ENCODE data around the gene POLR2A.

POLR2A gene

DNA sequence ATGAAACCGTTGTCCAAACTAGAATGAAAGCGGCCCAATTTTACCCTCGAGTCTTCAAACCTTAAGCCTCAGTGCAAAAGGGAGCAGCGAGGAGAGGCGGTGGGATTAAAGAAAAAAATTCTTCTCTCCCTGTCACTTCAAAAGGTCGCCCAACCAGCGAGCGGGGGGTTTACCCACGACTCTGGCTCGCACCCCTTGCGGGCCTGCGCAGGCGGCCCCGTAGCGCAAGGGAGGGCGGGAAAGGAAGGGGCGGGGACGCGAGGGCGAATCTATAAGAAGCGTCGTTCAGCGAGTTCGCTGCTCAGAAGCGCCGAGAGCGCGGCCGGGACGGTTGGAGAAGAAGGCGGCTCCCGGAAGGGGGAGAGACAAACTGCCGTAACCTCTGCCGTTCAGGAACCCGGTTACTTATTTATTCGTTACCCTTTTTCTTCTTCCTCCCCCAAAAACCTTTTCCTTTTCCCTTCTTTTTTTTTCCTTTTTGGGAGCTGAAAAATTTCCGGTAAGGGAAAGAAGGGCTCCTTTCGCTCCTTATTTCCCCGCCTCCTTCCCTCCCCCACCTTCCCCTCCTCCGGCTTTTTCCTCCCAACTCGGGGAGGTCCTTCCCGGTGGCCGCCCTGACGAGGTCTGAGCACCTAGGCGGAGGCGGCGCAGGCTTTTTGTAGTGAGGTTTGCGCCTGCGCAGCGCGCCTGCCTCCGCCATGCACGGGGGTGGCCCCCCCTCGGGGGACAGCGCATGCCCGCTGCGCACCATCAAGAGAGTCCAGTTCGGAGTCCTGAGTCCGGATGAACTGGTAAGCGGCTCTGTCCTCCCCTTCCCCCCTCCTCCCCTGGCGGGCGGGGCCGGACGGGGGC, at the start of gene POLR2A:
TSS of gene POLR2A (plus strand) at position 300 of the 852 bp plus-strand sequence.
- H3K9ac ChIP-seq (ENCODE audit: low read length) = peak within 1 kb of the TSS; percentile 99
- no peaks in the 10 kb centered on the region for H3K36me3 ChIP-seq (ENCODE audit: control insufficient read depth, insufficient read depth, low read length, severe bottlenecking)
- H3K4me1 ChIP-seq (ENCODE audit: control insufficient read depth, insufficient read depth, low read length) = peaks cover 46% of the 10 kb centered on the region
- peak within 1 kb of the TSS; percentile 95 for H3K4me3 ChIP-seq (ENCODE audit: low read length)
- H3K27me3 ChIP-seq (replicated peaks; ENCODE audit: control insufficient read depth, insufficient read depth, low read length) = no peaks in the 10 kb centered on the region
- H3K9me3 ChIP-seq (ENCODE audit: control insufficient read depth, low read length) = no peaks in the 10 kb centered on the region
- DNase-seq (ENCODE audit: low read depth) = peak; percentile 98

GRCh38 chr17:7435676-7436555, 48.2 kb upstream of the POLR2A start:
- Histone ChIP-seq H3K27me3 (replicated peaks; ENCODE audit: control insufficient read depth, insufficient read depth, low read length) (peaks cover 15% of the 10 kb centered on the region), H3K4me3 (ENCODE audit: low read length) (peak overlapping the region; percentile 64), H3K9me3 (ENCODE audit: control insufficient read depth, low read length) (no peaks in the 10 kb centered on the region), H3K36me3 (ENCODE audit: control insufficient read depth, insufficient read depth, low read length, severe bottlenecking) (no peaks in the 10 kb centered on the region), H3K4me1 (ENCODE audit: control insufficient read depth, insufficient read depth, low read length) (peaks cover 23% of the 10 kb centered on the region), H3K9ac (ENCODE audit: low read length) (peak overlapping the region; percentile 48)
- DNase-seq (ENCODE audit: low read depth) = peak; percentile 38

GRCh38 chr17:7436556-7437368, 47.4 kb upstream of the POLR2A start:
- Histone ChIP-seq H3K36me3 (ENCODE audit: control insufficient read depth, insufficient read depth, low read length, severe bottlenecking) (no peaks in the 10 kb centered on the region), H3K4me3 (ENCODE audit: low read length) (peak overlapping the region; percentile 64), H3K9ac (ENCODE audit: low read length) (peak overlapping the region; percentile 56), H3K4me1 (ENCODE audit: control insufficient read depth, insufficient read depth, low read length) (peaks cover 25% of the 10 kb centered on the region), H3K9me3 (ENCODE audit: control insufficient read depth, low read length) (no peaks in the 10 kb centered on the region), H3K27me3 (replicated peaks; ENCODE audit: control insufficient read depth, insufficient read depth, low read length) (peaks cover 15% of the 10 kb centered on the region)
- DNase-seq (ENCODE audit: low read depth) = peak; percentile 91

GRCh38 chr17:7437369-7437863, 46.8 kb upstream of the POLR2A start:
- no peak for DNase-seq (ENCODE audit: low read depth)
- peaks cover 25% of the 10 kb centered on the region for H3K4me1 ChIP-seq (ENCODE audit: control insufficient read depth, insufficient read depth, low read length)
- H3K4me3 ChIP-seq (ENCODE audit: low read length) = peak overlapping the region; percentile 64
- no peaks in the 10 kb centered on the region for H3K36me3 ChIP-seq (ENCODE audit: control insufficient read depth, insufficient read depth, low read length, severe bottlenecking)
- no peaks in the 10 kb centered on the region for H3K9me3 ChIP-seq (ENCODE audit: control insufficient read depth, low read length)
- no peak overlapping the region for H3K9ac ChIP-seq (ENCODE audit: low read length)
- H3K27me3 ChIP-seq (replicated peaks; ENCODE audit: control insufficient read depth, insufficient read depth, low read length) = peaks cover 15% of the 10 kb centered on the region

- peak overlapping the region; percentile 64 for H3K4me3 ChIP-seq (ENCODE audit: low read length)
- H3K36me3 ChIP-seq (ENCODE audit: control insufficient read depth, insufficient read depth, low read length, severe bottlenecking) = no peaks in the 10 kb centered on the region
- peaks cover 15% of the 10 kb centered on the region for H3K27me3 ChIP-seq (replicated peaks; ENCODE audit: control insufficient read depth, insufficient read depth, low read length)
- DNase-seq (ENCODE audit: low read depth) = peak; percentile 38
- H3K4me1 ChIP-seq (ENCODE audit: control insufficient read depth, insufficient read depth, low read length) = peaks cover 25% of the 10 kb centered on the region
- no peaks in the 10 kb centered on the region for H3K9me3 ChIP-seq (ENCODE audit: control insufficient read depth, low read length)
- peak overlapping the region; percentile 25 for H3K9ac ChIP-seq (ENCODE audit: low read length)
Observed at GRCh38 chr17:7437950-7438614, 46.1 kb upstream of the POLR2A start.

DNA sequence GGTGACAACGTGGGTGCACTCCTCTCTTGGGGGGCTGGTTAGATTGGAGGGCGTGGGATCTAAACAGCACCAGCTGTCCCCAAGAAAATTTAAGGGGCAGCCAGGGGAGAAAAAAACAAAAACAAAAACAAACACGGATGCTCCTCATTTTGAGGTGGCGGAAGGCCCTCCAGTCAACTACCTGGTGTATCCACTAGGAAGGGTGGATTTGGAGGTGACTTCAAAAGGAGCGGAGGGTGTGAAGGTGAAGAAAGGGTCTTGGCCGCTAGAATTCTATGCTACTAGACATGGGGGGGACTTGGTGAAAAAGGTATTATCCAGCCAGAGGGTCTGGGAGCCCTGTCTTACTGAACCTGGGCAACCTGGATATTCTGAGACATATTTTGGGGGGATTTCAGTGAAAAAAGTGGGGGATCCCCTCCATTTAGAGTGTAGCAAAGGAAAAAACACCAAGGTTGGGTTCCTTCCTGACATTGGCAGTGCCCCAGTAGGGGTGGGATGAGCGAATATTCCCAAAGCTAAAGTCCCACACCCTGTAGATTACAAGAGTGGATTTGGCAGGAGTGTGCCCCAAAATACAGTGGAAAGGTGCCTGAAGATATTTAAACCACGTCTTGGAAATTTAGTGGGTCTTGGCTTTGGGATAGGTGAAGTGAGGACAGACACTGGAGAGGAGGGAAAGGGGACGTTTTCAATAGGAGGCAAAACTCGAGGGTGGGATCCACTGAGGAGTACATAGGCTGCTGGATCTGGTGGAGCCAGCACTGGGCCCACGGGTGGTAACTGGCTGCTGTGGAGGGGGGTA, 45.3 kb upstream of the POLR2A start:
- Histone ChIP-seq H3K4me3 (ENCODE audit: low read length) (peak overlapping the region; percentile 64), H3K9ac (ENCODE audit: low read length) (no peak overlapping the region), H3K27me3 (replicated peaks; ENCODE audit: control insufficient read depth, insufficient read depth, low read length) (peaks cover 15% of the 10 kb centered on the region), H3K4me1 (ENCODE audit: control insufficient read depth, insufficient read depth, low read length) (peaks cover 25% of the 10 kb centered on the region), H3K9me3 (ENCODE audit: control insufficient read depth, low read length) (no peaks in the 10 kb centered on the region), H3K36me3 (ENCODE audit: control insufficient read depth, insufficient read depth, low read length, severe bottlenecking) (no peaks in the 10 kb centered on the region)
- DNase-seq (ENCODE audit: low read depth) = no peak

DNA sequence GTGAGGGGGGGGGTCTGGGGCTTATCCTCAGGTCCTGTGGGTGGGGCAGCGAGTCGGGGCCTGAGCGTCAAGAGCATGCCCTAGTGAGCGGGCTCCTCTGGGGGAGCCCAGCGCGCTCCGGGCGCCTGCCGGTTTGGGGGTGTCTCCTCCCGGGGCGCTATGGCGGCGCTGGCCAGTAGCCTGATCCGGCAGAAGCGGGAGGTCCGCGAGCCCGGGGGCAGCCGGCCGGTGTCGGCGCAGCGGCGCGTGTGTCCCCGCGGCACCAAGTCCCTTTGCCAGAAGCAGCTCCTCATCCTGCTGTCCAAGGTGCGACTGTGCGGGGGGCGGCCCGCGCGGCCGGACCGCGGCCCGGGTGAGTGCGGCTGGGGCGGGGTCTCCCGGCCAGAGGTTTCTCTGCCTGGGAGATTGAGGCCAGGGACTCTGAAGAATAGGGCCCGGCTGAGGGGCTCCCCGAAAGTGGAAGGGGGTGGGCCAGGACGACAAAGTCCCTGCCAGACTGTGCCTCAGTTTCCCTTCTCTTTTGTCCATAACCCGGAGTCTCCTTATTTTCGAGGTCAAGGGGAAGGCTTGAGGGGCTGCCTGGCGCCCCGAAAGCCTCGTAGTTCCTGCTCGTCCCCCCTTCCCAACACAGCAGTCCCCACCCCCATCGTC, 44.6 kb upstream of the POLR2A start, which contains the start of gene FGF11:
TSS of gene FGF11 (plus strand) at position 51 of the 651 bp plus-strand sequence. CDS start at position 160, 109 bp downstream.
- DNase-seq (ENCODE audit: low read depth) = peak; percentile 33
- peaks cover 28% of the 10 kb centered on the region for H3K4me1 ChIP-seq (ENCODE audit: control insufficient read depth, insufficient read depth, low read length)

GRCh38 chr17:7440113-7440833, 43.9 kb upstream of the POLR2A start:
- Histone ChIP-seq H3K4me1 (ENCODE audit: control insufficient read depth, insufficient read depth, low read length) (peaks cover 28% of the 10 kb centered on the region), H3K36me3 (ENCODE audit: control insufficient read depth, insufficient read depth, low read length, severe bottlenecking) (no peaks in the 10 kb centered on the region), H3K9ac (ENCODE audit: low read length) (peak overlapping the region; percentile 54), H3K9me3 (ENCODE audit: control insufficient read depth, low read length) (no peaks in the 10 kb centered on the region), H3K27me3 (replicated peaks; ENCODE audit: control insufficient read depth, insufficient read depth, low read length) (peaks cover 15% of the 10 kb centered on the region), H3K4me3 (ENCODE audit: low read length) (peak overlapping the region; percentile 71)
- DNase-seq (ENCODE audit: low read depth) = peak; percentile 72

More for the DNA sequence above, 44.6 kb upstream of the POLR2A start, which contains the start of gene FGF11:
- Histone ChIP-seq H3K36me3 (ENCODE audit: control insufficient read depth, insufficient read depth, low read length, severe bottlenecking) (no peaks in the 10 kb centered on the region), H3K27me3 (replicated peaks; ENCODE audit: control insufficient read depth, insufficient read depth, low read length) (peaks cover 15% of the 10 kb centered on the region), H3K9me3 (ENCODE audit: control insufficient read depth, low read length) (no peaks in the 10 kb centered on the region), H3K4me3 (ENCODE audit: low read length) (peak within 1 kb of the TSS; percentile 71), H3K9ac (ENCODE audit: low read length) (peak within 1 kb of the TSS; percentile 54)

GRCh38 chr17:7440834-7441195, 43.4 kb upstream of the POLR2A start:
- Histone ChIP-seq H3K9ac (ENCODE audit: low read length) (no peak overlapping the region), H3K36me3 (ENCODE audit: control insufficient read depth, insufficient read depth, low read length, severe bottlenecking) (no peaks in the 10 kb centered on the region), H3K4me1 (ENCODE audit: control insufficient read depth, insufficient read depth, low read length) (peaks cover 25% of the 10 kb centered on the region), H3K27me3 (replicated peaks; ENCODE audit: control insufficient read depth, insufficient read depth, low read length) (peaks cover 19% of the 10 kb centered on the region), H3K4me3 (ENCODE audit: low read length) (no peak overlapping the region), H3K9me3 (ENCODE audit: control insufficient read depth, low read length) (no peaks in the 10 kb centered on the region)
- peak; percentile 43 for DNase-seq (ENCODE audit: low read depth)
